Stimulated activated CD4-positive, alpha-beta T cell treated with anti-CD3 and anti-CD28 coated beads, Interleukin-4, amount 100 ng/mL, for 1 hour (primary cell): Measurements from ENCODE around the gene ATL3.
"Not testable (repeated sequence)": the region's sequence is repeated elsewhere in the genome, so short reads cannot be mapped to it uniquely, and the experiment has no call there.

Experiments
- DNase-seq: peaks from one replicate; pipeline ENCODE4 v3.0.0-alpha.2; 2020

ATL3 gene

DNA sequence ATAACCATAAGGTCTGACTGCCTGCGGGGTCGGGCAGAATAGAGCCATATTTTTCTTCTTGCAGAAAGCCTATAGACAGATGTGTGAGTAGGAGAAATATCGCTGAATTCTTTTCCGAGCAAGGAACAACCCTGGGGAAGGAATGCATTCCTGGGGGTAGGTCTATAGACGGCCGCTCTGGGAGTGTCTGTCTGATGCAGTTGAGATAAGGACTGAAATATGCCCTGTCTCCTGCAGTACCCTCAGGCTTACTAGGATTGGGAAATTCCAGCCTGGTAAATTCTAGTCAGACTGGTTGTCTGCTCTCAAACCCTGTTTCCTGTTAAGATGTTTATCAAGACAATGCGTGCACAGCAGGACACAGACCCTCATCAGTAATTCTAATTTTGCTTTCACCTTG is 90.0 kb downstream of the ATL3 start:
- not testable (repeated sequence) for DNase-seq

DNA sequence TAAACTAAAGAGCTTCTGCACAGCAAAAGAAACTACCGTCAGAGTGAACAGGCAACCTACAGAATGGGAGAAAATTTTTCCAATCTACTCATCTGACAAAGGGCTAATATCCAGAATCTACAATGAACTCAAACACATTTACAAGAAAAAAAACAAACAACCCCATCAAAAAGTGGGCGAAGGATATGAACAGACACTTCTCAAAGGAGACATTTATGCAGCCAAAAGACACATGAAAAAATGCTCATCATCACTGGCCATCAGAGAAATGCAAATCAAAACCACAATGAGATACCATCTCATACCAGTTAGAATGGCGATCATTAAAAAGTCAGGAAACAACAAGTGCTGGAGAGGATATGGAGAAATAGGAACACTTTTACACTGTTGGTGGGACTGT is 92.3 kb downstream of the ATL3 start:
- DNase-seq, result not testable (repeated sequence)

DNA sequence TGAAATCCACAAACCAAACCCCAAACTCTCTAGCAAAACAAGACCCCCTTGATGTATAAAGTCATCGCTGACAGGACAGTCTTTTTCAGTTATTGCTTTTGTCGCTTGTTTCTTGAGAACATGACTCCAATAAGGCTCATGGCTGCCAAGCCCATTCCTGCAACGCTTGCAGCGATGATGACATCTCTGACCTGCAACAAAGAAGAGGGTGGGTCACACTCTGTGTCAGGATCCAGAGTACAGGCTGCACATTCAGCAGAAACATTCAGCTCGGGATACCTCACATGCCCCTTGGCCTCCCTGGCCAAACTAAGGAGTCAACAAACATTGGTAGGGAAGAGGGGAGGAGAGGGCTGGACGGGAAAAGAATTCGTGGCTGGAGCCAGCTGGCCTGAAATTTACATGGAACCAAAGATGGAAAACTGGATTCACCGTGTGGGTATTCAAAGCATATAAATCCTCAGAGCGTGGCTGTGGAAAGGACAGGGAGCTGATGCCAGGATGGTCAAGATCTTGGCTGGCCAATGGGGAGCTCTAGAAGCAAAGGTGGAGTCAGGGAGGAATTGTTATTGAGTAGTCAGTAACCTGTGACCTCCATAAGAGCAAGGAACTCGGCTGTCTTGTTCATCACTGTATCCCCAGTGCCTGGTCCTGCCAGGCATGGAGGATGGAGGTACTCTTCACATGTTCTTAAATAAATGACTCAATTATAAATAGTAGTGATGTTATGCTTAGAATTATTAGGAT is 96.1 kb downstream of the ATL3 start:
- DNase-seq, result no peak
